IMR-90 (cell line): ENCODE data around the gene RUNX1. TPM values are rescaled to one million over a fixed set of nuclear protein-coding genes. Genes with fewer than 3 reads are reported as not detected.
"Not testable (repeated sequence)": the region's sequence is repeated elsewhere in the genome, so short reads cannot be mapped to it uniquely, and the experiment has no call there.

ENCODE experiments used
- ATAC-seq: fragments of 200-7000 bp; cut with Tn5 transposase; 2 replicates; pipeline ENCODE4 v1.9.1; 2020; ENCODE audit warnings: low read depth, mild to moderate bottlenecking, moderate library complexity
- BruUV-seq: library from RNA; stranded (reverse); fragments of 400-500 nt; replicated peaks from 2 replicates; lab custom pipeline; 2021; lab: Mats Ljungman, UMichigan
- CTCF ChIA-PET: fragments of 300-600 bp; formaldehyde crosslinking; extraction: SDS; loops from one replicate; lab custom pipeline; 2021; ENCODE audit warnings: antibody characterized with exemption; lab: Yijun Ruan, JAX
- POLR2A ChIA-PET: fragments of 300-600 bp; sonication (Branson Sonifier 250); formaldehyde crosslinking; loops from one replicate; lab custom pipeline; 2022; ENCODE audit warnings: antibody characterized with exemption; ENCODE audit not compliant: unreplicated experiment; lab: Charles Lee
- DNase-seq: peaks from one replicate; pipeline ENCODE4 v3.0.0; 2013
- H2AFZ ChIP-seq: replicated peaks from 2 replicates; pipeline ENCODE3; 2013; ENCODE audit warnings: low read length, mild to moderate bottlenecking; ENCODE audit not compliant: poor library complexity
- H2AK5ac ChIP-seq: 2 replicates; pipeline ENCODE4 v1.6.1; 2013; ENCODE audit warnings: low read depth, low read length, inconsistent platforms
- H2AK9ac ChIP-seq: replicated peaks from 2 replicates; pipeline ENCODE3; 2013; ENCODE audit warnings: mild to moderate bottlenecking, low read depth, low read length, moderate library complexity; ENCODE audit not compliant: poor library complexity
- H2BK120ac ChIP-seq: 2 replicates; pipeline ENCODE4 v1.6.1; 2013; ENCODE audit warnings: low read depth, low read length, inconsistent platforms
- H2BK15ac ChIP-seq: 3 replicates; pipeline ENCODE4 v1.6.1; 2013; ENCODE audit warnings: low read depth, low read length, inconsistent platforms
- H2BK20ac ChIP-seq: 2 replicates; pipeline ENCODE4 v1.6.1; 2013; ENCODE audit warnings: low read depth, mild to moderate bottlenecking, inconsistent platforms, low read length, moderate library complexity
- H2BK5ac ChIP-seq: 2 replicates; pipeline ENCODE4 v1.6.1; 2013; ENCODE audit warnings: mild to moderate bottlenecking, low read depth, low read length, inconsistent platforms; ENCODE audit not compliant: poor library complexity, severe bottlenecking
- H3K14ac ChIP-seq: replicated peaks from 2 replicates; pipeline ENCODE4 v1.6.1; 2013; ENCODE audit warnings: low read depth, low read length, inconsistent platforms
- H3K18ac ChIP-seq: 2 replicates; pipeline ENCODE4 v1.6.1; 2013; ENCODE audit warnings: low read depth, low read length, control low read depth
- H3K23ac ChIP-seq: 2 replicates; pipeline ENCODE4 v1.6.1; 2013; ENCODE audit warnings: low read depth, low read length, inconsistent platforms
- H3K27ac ChIP-seq: 2 replicates; pipeline ENCODE4 v1.5.1; 2013; ENCODE audit warnings: mild to moderate bottlenecking, control low read depth, low read length; ENCODE audit not compliant: insufficient read depth
- H3K27me3 ChIP-seq: 2 replicates; pipeline ENCODE4 v1.6.1; 2013; ENCODE audit warnings: low read length; ENCODE audit not compliant: control insufficient read depth, insufficient read depth
- H3K36me3 ChIP-seq: 2 replicates; pipeline ENCODE4 v1.6.1; 2013; ENCODE audit warnings: low read length, mixed read lengths; ENCODE audit not compliant: control insufficient read depth, insufficient read depth
- H3K4ac ChIP-seq: 2 replicates; pipeline ENCODE4 v1.6.1; 2013; ENCODE audit warnings: low read depth, low read length, inconsistent platforms
- H3K4me1 ChIP-seq: 2 replicates; pipeline ENCODE4 v1.6.1; 2013; ENCODE audit warnings: low read length, mixed read lengths; ENCODE audit not compliant: control insufficient read depth, insufficient read depth
- H3K4me2 ChIP-seq: 2 replicates; pipeline ENCODE4 v1.6.1; 2013; ENCODE audit warnings: low read depth, mild to moderate bottlenecking, control low read depth, low read length, moderate library complexity
- H3K4me3 ChIP-seq: 2 replicates; pipeline ENCODE4 v1.5.1; 2013; ENCODE audit warnings: low read depth, mild to moderate bottlenecking, control low read depth, low read length, moderate library complexity; ENCODE audit not compliant: insufficient read depth
- H3K56ac ChIP-seq: 2 replicates; pipeline ENCODE4 v1.6.1; 2013; ENCODE audit warnings: low read length, inconsistent platforms; ENCODE audit not compliant: insufficient read depth; ENCODE audit errors: extremely low read depth
- H3K79me1 ChIP-seq, 2 experiments: 2 replicates each; pipeline ENCODE4 v1.6.1; 2013; ENCODE audit warnings: low read length in 2 of 2, inconsistent platforms in 1 of 2, low read depth in 1 of 2
- H3K9ac ChIP-seq: 2 replicates; pipeline ENCODE4 v1.6.1; 2013; ENCODE audit warnings: low read depth, low read length, control low read depth
- H3K9me1 ChIP-seq: 2 replicates; pipeline ENCODE4 v1.6.1; 2013; ENCODE audit warnings: low read length, inconsistent platforms; ENCODE audit not compliant: insufficient read depth
- H3K9me3 ChIP-seq: 2 replicates; pipeline ENCODE4 v1.6.1; 2013; ENCODE audit warnings: low read length; ENCODE audit not compliant: control insufficient read depth, insufficient read depth
- H4K20me1 ChIP-seq: 2 replicates; pipeline ENCODE4 v1.6.1; 2013; ENCODE audit warnings: low read length, inconsistent platforms; ENCODE audit not compliant: insufficient read depth
- H4K5ac ChIP-seq: 2 replicates; pipeline ENCODE4 v1.6.1; 2013; ENCODE audit warnings: mild to moderate bottlenecking, low read depth, low read length, control low read depth
- H4K8ac ChIP-seq, 2 experiments: 2 replicates each; pipeline ENCODE4 v1.6.1; 2013; ENCODE audit warnings: low read depth in 2 of 2, low read length in 2 of 2, control low read depth in 1 of 2, inconsistent platforms in 1 of 2
- H4K91ac ChIP-seq: 2 replicates; pipeline ENCODE4 v1.6.1; 2013; ENCODE audit warnings: low read depth, low read length, inconsistent platforms; ENCODE audit not compliant: insufficient read depth
- WGBS, 2 experiments: methylation state at CpG; one replicate each; pipeline versions ENCODE4 v1.1.5 to v1.1.7; 2013; ENCODE audit warnings: missing lambda C conversion rate in 2 of 2; ENCODE audit not compliant: insufficient read length in 1 of 2; ENCODE audit errors: extremely low coverage in 2 of 2; 5-methylcytosine and 5-hydroxymethylcytosine counted together
- dilution Hi-C: fragments of 300-500 bp; cut with HindIII; formaldehyde crosslinking; loops from one replicate; pipeline ENCODE4 v1.14.3; 2018; ENCODE audit warnings: low sequenced_read_pairs; ENCODE audit not compliant: unreplicated experiment
- in situ Hi-C: fragments of 300-500 bp; cut with MboI; formaldehyde crosslinking; loops from 3 replicates; pipeline ENCODE4 v1.14.3; 2019; ENCODE audit warnings: low sequenced_read_pairs, inconsistent platforms, mixed read lengths
- intact Hi-C: fragments of 100-400 bp; cut with micrococcal nuclease; formaldehyde crosslinking; loops from 2 replicates; pipeline ENCODE4 v1.10.0; 2022
- polyA plus RNA-seq, 3 experiments: library from polyadenylated mRNA; depleted of rRNA; stranded (reverse); fragments of >200 nt; gene quantifications; 2 replicates each; pipeline ENCODE4 v1.2.3, GENCODE V29; 2012; ENCODE audit warnings: low replicate concordance in 1 of 3
- total RNA-seq: library from RNA; depleted of rRNA; stranded (reverse); fragments of >200 nt; gene quantifications from 2 replicates; pipeline ENCODE4 v1.2.3, GENCODE V29; 2012

The RUNX1 gene
- total and polyA plus RNA-seq, 2 of the 4 experiments (the other 2 are of a cell fraction): 34.5 to 56.5 TPM

DNA sequence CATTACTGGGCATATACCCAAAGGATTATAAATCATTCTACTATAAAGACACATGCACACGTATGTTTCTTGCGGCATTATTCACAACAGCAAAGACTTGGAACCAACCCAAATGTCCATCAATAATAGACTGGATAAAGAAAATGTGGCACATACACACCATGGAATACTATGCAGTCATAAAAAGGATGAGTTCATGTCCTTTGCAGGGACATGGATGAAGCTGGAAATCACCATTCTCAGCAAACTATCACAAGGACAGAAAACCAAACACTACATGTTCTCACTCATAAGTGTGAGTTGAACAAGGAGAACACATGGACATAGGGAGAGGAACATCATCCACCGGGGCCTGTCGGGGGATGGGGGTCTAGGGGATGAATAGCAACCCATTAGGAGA is 97.2 kb downstream of the RUNX1 start:
- dilution Hi-C loops, BruUV-seq, POLR2A ChIA-PET: not testable (repeated sequence)

More for the DNA sequence above, 97.2 kb downstream of the RUNX1 start:
- CTCF ChIA-PET, DNase-seq, H3K4ac ChIP-seq, H3K27ac ChIP-seq, H2BK15ac ChIP-seq, H4K91ac ChIP-seq, H3K56ac ChIP-seq, H3K14ac ChIP-seq, H3K9me1 ChIP-seq, H3K9me3 ChIP-seq, H3K4me1 ChIP-seq, H3K27me3 ChIP-seq, H3K9ac ChIP-seq, in situ Hi-C loops, H4K5ac ChIP-seq, H2BK120ac ChIP-seq, intact Hi-C loops, H3K4me2 ChIP-seq, H2AFZ ChIP-seq, H2BK20ac ChIP-seq, H3K18ac ChIP-seq, H4K8ac ChIP-seq, H3K79me1 ChIP-seq, H3K23ac ChIP-seq, H4K20me1 ChIP-seq, H2AK5ac ChIP-seq, H2BK5ac ChIP-seq, H2AK9ac ChIP-seq, H3K36me3 ChIP-seq, ATAC-seq, H3K4me3 ChIP-seq: not testable (repeated sequence)
- WGBS, 2 experiments: no CpG with 5 or more reads among the region's 4 CpGs
